ENCODE results near the gene ACSM4. TPM values are rescaled to one million over a fixed set of nuclear protein-coding genes. Genes with fewer than 3 reads are reported as not detected.

Gene ACSM4
- total and polyA plus RNA-seq, 2 of the 13 experiments (the other 11 are each of a cell fraction or from before 2014, with no cell fraction given) = not detected

DNA sequence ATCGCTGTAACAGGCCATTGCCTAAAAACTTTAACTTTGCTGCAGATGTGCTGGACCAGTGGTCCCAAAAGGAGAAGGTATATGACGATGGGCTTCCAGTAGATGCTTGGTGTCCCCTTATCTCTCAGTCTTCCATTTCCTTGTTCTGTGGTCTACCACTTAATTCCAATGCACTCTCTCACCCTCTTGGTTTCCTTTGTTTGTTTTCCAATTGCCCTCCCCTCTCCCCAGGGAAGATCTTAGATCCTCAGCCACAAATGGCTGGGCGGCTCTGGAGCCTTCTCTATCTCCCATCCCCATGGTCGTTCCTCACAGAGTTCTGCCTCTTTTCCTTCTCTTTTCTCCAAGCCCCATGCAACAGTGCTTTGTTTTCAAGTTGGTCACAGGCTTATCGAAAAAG is 584 bp downstream of the ACSM4 start (continued):
- TF ChIP-seq ZBTB21 (CRISPR knock-in tag; IDR thresholded peaks at IDR 0.05) (no peak), ZNF260 (CRISPR knock-in tag; IDR thresholded peaks at IDR 0.05; ENCODE audit: borderline replicate concordance, low read depth) (no peak), MAF1 (CRISPR knock-in tag; IDR thresholded peaks at IDR 0.05; ENCODE audit: borderline replicate concordance) (no peak), SNAPC2 (CRISPR knock-in tag; IDR thresholded peaks at IDR 0.05) (no peak), PAX8 (CRISPR knock-in tag; IDR thresholded peaks at IDR 0.05; ENCODE audit: borderline replicate concordance) (no peak), ZNF773 (CRISPR knock-in tag; IDR thresholded peaks at IDR 0.05; ENCODE audit: borderline replicate concordance) (no peak), ZNF558 (CRISPR knock-in tag; IDR thresholded peaks at IDR 0.05; ENCODE audit: borderline replicate concordance) (no peak), ZC3H13 (CRISPR knock-in tag; IDR thresholded peaks at IDR 0.05) (no peak), SOX5 (CRISPR knock-in tag; IDR thresholded peaks at IDR 0.05; ENCODE audit: borderline replicate concordance) (no peak), PPARG (CRISPR knock-in tag; conservative IDR thresholded peaks at IDR 0.05) (no peak), ZNF33A (CRISPR knock-in tag; IDR thresholded peaks at IDR 0.05; ENCODE audit: borderline replicate concordance) (no peak), ZNF232 (CRISPR knock-in tag; IDR thresholded peaks at IDR 0.05; ENCODE audit: borderline replicate concordance) (no peak)

DNA sequence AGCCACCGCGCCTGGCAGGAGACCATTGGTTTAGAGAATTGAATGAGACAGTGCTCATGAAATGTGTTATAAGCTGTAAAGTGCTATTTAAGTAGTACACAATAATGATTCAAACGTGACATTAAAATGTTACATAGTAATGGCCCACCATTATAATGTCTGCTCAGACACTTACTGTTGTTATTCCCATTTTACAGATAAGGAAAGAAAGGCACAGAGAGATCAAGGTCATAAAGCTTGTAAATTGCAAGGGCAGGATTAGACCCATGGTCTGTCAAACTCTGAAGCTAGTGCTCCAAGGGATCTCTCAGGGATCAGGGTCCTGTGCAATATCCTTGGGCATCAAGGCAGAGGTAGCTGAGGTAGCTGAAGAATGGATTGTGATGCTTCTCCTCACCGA is 6.2 kb downstream of the ACSM4 start:
- no peaks in the 10 kb centered on the region for H3K9me3 ChIP-seq (ENCODE audit: low read length)
- WGBS (ENCODE audit: low lambda C conversion rate) = 52% methylated on average over 4 of the region's 4 CpGs
- intact Hi-C loops (cut with micrococcal nuclease; ENCODE audit: unreplicated experiment) (no loop called here), in situ Hi-C loops (cut with HindIII; ENCODE audit: extremely low pct_ligation_motif_present, low pct_unique_long_range_greater_than_20kb) (no loop called here)
- DNase-seq (ENCODE audit: low spot score) (no peak), ATAC-seq (no peak), FAIRE-seq (no peak)
- H3K27ac ChIP-seq (ENCODE audit: extremely low read length, insufficient read depth, low read length) = no peak overlapping the region
- BruUV-seq (replicated peaks) = no TSS peak
- ChIA-PET CTCF (ENCODE audit: low intra/inter-chr PET ratio, low total read pairs) (no interaction called here), POLR2A (no interaction called here)
- no peaks in the 10 kb centered on the region for H4K20me1 ChIP-seq (ENCODE audit: insufficient read depth, low read length)
- no peak overlapping the region for H3K4me2 ChIP-seq (ENCODE audit: low read depth, low read length)
- H3K9ac ChIP-seq (ENCODE audit: insufficient read depth, low read depth, low read length) = no peak overlapping the region
- no peaks in the 10 kb centered on the region for H3K4me1 ChIP-seq (ENCODE audit: insufficient read depth, low read length)
- H3K36me3 ChIP-seq (replicated peaks in 1 of 2; ENCODE audit: control insufficient read depth in 1 of 2, insufficient read depth in 2 of 2, low read length in 2 of 2) = no peaks in the 10 kb centered on the region
- no peak for TF ChIP-seq ARID2 (CRISPR knock-in tag; IDR thresholded peaks at IDR 0.05; ENCODE audit: borderline replicate concordance)
- TF ChIP-seq MXD1 (CRISPR knock-in tag; IDR thresholded peaks at IDR 0.05) = no peak
- no peak for TF ChIP-seq NFE2L1 (CRISPR knock-in tag; IDR thresholded peaks at IDR 0.05; ENCODE audit: borderline replicate concordance)
- no peak for TF ChIP-seq REL (CRISPR knock-in tag; conservative IDR thresholded peaks at IDR 0.05)
- H3K27me3 ChIP-seq (ENCODE audit: control insufficient read depth in 1 of 2, insufficient read depth in 2 of 2, low read length in 2 of 2) = 0 out of 5 replicates have a peak, but pooled peaks cover 0 to 3% of the 10 kb centered on the region in 2 experiments
- no peaks in the 10 kb centered on the region for H3K79me2 ChIP-seq (ENCODE audit: insufficient read depth, low read length)
- H3K4me3 ChIP-seq (replicated peaks in 1 of 3; ENCODE audit: insufficient read depth in 1 of 3, low read depth in 2 of 3, low read length in 3 of 3) = no peak overlapping the region
- H2AFZ ChIP-seq (ENCODE audit: low read length) = no peak overlapping the region

Measured in HepG2 (cell line).